Measurements from ENCODE around the gene LIMS1.
"Not testable (repeated sequence)": the region's sequence is repeated elsewhere in the genome, so short reads cannot be mapped to it uniquely, and the experiment has no call there.

LIMS1 gene

DNA sequence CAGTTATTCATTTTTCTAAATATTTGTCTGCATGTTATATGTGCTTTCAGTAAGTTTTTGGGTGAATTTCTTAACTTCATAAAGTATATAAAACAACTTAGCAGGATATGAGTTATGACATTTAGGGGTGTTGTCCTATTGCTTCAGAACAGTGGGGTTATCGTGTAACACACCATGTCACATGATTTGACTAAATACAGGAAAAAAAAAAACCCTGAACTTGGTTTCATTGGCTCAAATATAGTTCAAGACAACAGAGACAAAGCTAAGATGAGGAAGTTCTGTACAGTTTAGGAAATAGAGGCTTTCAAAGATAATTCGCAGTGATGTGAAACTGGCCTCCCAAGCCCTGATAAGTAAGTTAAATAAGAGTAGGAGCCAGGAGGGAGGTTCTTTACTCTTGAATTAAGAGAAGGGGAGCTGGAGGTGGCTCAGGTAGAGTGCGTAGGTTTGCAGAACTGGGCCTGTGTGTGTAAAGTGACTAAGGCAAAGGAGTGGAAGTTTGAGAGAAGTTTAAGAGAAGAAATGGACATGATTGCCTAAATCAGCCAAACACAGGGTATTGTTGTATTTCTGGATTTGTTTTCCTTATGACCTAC lies 53.9 kb downstream of the LIMS1 start:
- peak; percentile 77 to 78 for DNase-seq

DNA sequence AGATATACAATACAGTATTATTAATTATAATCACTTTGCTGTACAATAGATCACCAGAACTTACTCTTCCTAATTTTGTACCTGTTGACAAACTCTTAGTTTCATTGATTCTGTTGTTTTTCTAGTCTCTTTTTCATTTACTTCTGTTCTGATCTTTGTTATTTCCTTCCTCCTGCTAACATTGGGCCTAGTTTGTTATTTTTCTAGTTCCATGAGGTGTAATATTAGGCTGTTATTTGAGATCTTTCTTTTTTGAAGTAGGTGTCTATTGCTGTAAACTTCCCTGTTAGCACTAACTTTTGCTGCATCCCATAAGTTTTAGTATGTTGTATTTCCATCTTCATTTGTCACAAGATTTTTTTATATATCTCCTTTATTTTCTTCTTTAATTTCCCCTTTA lies 55.1 kb downstream of the LIMS1 start:
- DNase-seq: no peak

DNA sequence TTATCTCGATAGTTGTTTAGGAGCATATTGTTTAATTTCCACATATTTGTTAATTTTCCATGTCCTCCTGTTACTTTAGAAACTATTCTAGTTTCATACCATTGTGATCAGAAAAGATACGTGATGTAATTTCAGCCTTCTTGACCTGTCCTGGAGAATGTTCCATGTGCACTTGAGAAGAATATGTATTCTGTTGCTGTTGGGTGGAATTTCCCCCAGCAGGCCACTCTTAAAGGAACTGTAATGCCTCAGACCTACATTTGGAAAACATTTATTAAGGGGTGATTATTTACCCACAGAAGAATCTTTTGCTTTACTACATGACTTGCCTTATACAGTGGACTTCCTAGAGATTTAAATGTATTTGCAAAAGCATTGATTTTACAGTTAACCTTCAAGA lies 55.5 kb downstream of the LIMS1 start:
- DNase-seq: no peak

DNA sequence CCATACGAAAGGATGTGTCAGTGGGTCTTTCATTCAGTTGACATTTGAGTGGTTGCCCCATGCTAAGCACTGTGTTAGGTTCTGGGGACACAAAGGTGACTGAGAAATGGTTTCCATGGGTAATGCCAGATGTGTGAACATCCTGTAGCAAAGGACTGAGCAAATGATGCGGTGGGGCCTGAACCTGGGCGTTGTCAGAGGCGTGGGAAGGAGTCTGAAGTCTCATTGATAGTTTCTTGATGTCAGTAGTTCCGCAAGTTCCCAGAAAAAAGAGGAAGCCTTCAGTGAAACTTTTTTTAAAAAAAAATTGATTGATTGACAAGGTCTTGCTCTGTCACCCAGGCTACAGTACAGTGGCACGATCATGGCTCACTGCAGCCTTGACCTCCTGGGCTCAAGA lies 56.9 kb downstream of the LIMS1 start:
- peak; percentile 16 to 19 for DNase-seq

DNA sequence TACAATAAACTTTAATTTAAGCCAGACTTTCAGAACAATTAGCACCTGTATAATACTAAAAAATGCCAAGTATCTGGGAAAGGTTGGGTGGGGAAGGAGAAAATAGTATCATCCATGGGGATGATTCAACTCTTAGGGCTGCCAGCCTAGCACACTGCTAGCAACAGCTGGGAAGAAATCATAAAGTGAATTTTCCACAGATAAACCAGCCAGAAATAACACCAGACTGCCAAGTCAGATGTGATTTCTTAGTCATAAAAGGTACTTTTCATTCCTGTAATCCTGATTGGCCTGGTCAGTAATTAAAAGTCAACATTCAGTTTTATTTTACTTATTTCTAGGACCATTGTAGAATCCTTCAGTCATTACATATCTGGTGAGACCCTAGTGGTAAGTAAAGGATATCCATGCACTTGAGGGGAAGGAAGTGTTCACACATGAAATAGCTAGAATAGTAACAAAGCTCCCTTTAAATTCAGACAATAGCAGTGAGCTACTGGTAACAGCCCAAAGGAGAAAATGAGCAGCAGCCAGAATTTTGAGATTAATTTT lies 59.4 kb downstream of the LIMS1 start:
- peak; percentile 41 to 42 for DNase-seq

DNA sequence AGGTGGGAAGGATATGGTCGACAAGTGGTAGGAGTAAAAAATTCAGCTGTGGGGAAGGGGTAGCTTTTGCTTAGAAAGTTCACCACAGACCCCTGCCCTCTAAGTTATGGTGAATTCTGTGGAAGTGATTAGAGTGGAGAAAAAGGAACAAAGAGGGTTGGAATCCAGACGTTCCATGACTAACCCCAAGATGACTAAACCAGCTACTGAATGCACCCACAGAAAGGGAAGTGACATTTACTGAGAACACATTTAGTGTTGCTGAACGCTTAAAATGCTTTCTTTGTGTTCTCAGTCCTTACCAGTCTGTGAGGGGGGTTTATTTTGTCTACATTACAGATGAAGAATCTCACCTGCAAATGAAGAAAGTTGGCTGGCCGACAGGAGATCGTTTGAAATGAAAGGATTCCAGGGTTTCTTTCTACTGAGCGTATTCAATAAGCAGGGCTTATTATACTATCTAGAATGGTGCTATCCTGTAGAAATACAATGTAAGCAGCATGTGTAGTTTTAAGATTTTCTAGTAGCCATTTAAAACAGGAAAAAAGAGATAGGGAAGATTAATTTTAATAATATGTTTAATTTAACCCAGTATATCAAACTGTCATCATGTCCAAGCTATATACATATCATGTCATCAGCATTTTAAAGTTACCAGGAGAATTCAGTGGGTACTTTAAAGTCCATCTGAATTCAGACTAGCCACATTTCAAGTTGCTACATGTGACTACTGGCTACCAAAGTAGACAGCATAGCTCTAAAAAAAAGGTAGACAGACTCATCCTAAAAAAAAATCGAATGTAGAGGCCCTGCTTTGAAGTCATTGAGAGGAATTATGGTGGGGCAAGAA lies 60.1 kb downstream of the LIMS1 start:
- DNase-seq: peak; percentile 92 to 94

DNA sequence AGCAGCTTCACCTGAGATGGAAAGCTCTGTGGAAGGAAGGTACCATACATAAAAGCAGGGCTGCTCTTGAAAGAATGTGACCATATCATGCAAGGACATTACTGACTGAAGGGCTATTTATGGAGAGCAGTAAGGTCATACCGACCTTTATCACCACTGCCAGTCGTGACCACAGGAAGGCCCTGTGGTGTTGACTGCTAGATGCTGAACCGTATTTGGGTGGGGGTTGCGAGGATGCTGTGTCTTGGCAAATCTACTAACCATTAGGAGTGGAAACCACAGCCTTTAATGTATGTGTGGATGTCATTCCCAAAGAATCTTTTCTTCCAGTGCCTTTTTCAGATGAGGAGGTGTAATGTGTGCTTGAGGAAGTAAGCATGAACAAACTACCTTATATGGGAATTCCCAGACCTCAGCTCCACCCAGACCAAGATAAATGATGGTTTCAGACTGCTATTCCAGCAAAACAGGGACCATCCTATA lies 60.8 kb downstream of the LIMS1 start:
- peak; percentile 40 to 52 for DNase-seq

DNA sequence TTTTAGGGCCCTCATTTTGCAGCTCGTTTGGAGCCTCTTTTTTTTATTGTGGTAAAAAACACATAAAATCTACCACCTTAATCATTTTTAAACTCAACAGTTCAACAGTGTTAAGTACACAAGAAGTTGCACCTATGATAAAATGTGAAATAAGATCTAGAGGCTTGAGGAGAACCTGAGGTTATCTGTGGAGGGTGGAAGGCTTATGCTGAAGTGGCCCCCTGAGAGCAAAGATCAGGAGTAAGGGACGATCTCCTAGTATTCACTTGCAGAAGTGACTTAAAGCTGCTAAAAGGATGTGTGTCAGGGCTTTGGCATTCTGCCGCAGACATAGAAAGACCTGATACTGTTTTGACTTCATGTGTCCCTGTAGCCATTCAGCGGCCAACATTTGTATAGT lies 61.5 kb downstream of the LIMS1 start:
- DNase-seq: not testable (repeated sequence)

DNA sequence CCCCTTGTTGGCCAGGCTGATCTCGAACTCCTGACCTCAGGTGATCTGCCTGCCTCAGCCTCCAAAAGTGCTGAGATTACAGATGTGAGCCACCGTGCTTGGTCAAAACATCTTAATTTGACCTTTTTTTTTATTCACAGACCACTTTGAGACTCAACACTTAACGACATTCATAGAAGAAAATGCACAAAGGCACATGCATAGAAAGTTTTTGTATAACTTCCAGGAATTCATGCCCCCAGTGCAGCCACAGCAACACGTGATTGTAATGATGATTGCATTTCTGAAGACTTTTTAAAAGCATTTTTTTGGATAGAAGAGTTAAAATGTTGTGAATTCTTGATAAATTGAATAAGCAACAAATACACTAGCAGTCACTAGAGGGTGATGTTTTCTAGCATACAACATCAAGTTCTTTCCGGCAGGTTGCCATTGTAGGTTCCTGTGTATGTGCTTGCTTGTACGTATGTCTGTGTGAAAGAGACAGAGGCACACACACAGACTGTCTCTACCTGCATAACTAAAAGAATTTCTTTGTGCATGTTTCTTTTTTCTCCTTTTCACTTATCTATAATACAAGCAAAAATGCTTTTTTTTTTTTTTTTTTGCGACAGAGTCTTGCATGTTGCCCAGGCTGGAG lies 63.0 kb downstream of the LIMS1 start:
- peak; percentile 16 to 23 for DNase-seq

DNA sequence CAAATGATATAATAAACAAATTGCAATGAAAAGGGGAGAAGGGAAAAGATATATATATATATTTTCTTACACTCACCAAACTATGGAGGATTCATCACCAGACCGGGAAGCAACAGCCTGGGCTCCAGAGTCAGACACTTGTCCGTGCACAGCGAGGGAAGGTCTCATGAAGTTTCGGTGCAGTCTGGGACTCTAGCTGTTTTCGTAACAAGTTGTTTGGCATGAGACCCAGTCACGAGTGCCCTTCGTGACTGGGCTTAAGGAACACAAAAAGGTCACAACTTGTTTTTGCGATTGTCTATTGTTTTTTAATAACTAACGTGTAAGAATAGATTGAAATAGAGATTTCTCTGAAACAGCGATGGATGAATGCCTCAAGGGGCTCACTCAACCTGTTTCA lies 66.9 kb downstream of the LIMS1 start:
- DNase-seq: not testable (repeated sequence)

DNA sequence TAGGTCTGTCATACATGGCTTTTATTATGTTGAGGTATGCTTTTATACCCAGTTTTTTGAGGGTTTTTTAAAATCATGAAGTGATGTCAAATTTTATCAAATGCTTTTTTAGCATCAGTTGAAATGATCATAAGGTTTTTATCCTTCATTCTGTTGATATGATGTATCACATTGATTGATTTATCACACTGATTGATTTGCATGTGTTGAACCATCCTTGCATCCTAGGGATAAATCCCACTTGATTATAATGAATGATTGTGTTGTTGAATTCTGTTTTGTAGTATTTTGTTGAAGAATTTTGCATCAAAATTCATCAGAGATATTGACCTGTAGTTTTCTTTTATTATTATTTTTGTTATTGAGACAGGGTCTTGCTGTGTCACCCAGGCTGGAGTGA lies 68.2 kb downstream of the LIMS1 start:
- no peak for DNase-seq

DNA sequence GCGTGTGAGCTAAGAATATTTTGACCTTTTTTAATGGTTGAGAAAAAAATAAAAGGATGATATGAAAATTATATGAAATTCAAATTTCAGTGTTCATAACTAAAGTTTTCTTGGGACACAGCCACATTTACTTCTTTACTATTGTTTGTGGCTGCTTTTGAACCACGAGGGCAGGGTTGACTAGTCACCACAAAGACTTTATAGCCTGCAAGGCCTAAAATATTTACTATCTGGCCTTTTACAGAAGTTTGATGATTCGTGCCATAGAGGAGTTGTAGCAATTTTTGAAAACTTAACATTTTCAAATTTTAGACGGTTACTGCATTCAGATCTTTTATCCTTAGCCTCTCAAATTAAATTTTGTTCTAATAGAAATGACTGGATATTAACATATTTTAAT lies 69.9 kb downstream of the LIMS1 start:
- peak; percentile 12 to 18 for DNase-seq

DNA sequence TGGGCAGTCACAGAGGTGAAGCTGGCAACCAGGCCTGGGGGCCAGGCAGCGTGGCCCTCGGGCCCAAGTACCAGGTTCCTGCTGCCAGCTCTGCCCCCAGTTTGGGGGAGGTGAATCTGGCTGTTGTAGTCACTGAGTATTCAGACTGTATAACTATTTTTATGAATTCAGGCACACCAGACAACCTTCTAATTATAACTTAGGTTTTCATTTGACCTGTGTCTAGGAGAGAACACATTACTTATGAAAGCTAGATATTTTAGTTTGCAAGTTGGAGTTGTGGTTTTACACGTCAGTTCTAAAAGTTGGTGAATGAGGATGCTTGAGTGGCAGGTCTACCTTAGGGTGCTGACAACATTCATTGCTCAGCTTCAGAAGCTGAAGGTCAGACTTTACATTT lies 71.7 kb downstream of the LIMS1 start:
- no peak for DNase-seq

DNA sequence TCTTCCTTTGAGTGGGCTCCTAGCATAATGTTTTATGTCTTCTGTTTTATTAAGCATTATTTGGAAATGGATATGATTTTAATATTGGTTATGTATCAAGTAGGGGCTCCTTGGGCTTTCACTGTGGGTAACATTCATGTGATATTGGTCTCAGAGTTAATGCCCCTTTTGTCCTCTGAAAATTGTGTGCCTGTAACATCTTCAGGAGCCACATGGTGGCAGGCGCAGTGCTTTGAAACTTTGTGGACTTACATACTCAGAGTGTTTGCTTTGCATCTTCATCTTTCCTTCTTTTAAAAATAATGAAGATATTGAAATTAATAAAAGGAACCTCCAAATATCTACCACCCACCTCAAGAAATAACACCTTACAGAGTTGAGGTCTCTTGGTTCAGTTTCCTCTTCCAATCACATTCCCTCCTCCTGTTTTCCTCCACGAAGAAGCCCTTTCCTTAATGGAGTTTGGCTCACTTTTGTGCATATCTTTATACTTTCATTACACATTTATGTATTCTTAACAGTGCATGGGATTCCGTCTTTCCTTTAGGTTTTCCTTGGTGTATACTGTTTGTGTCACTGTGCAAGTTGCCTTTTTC lies 73.5 kb downstream of the LIMS1 start:
- DNase-seq: peak; percentile 79 to 84

DNA sequence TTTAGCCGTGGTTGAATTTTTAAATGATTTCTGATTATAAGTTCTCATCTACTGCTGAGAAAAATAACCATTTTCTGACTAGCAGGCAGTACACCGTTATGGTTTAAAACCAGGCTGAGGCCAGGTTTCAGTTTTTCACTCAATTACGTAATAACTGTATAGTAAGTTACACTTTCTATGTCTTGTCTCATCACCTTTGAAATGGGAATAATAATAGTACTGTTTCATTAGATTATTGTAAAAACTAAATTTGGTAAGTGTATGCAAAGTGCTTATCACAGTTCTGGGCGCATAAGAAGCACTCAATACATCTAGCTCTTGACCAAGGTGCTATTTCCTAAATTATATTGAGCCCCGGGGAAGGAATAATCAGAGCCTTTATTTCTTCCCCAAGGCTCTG lies 76.8 kb downstream of the LIMS1 start:
- DNase-seq: no peak

DNA sequence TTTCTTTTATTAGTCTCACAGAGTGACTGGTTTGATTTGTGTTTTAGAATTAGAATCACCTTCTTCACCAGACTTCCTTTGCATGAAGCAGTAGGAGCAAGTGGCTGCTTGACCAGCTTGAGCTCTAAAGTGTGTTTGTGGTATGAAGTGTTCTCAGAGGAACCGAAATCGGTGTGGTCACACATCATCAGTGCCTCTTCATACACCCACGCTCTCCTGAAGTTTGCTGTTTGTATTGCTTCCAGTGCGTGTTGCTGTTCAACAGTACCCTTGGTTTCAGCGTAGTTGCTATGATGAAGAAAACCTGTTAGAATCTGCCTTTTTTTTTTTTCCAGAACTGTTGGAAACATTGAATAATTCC lies 77.9 kb downstream of the LIMS1 start:
- DNase-seq: no peak

DNA sequence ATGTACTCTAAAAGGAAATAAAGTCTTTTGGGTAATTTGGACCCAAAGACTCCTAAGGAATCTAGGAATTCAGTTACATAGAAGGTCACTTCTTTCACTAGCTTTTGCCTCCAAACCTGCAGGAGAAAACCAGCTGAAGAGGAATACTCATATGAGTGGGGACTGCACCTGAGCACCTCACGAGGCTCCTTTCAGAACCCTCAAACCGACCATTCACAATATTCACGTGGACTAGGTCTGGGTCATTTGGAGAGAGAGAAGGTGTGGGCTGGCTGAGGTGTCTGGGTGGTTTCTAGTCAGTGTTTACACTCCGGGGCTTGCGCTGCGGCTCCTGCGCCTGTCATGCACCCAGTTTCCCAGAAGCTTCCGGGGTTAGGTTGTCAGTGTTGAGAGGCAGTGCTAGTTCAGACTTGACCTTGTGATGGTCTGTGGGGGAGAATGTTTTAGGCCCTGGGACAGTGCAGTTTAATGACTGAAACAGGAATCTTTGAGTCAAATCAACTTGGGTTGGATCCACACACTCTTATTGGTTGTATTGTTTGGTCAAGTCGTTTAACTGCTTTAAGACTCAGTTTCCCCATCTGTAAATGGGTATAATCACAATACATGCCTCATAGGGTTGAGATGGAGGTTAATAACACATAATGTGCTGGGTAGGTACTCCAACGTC lies 78.4 kb downstream of the LIMS1 start:
- DNase-seq: no peak

DNA sequence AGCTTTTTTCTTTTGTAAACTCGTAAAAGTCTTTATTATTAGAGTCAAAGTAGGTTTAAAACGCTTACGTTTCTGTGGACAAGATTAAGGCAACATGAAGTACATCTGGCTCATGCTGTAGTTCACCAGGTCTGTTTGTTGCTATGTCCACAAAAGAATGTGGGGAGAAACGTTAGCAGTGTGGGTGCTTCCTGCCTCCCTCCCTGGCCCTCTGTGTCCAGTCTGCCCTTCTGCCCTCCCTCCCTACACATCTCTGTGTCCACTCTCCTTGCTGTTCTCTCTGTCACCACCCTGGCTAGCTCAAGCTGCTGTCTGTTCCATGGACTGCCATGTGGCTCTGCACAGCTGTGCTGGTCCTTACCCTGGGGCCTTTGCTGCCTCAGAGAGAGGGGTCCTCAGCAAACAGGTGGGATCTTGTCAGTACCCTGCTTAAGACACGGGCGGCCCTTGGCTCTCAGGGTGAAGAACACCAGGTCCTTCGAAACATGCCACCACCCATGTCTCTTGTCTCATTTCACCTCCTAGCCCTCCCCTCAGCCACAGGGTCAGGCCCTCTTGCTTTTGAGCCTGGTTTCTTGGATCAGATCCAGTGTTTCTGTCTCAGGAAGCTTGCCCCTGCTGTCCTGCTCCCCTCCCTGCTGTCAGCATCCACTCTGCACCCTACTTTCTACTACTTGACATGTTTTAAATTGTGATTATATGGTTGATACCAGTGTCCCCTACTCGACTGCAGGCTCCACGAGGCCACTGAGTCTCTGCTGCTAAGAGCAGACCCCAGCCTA lies 79.2 kb downstream of the LIMS1 start:
- no peak for DNase-seq

DNA sequence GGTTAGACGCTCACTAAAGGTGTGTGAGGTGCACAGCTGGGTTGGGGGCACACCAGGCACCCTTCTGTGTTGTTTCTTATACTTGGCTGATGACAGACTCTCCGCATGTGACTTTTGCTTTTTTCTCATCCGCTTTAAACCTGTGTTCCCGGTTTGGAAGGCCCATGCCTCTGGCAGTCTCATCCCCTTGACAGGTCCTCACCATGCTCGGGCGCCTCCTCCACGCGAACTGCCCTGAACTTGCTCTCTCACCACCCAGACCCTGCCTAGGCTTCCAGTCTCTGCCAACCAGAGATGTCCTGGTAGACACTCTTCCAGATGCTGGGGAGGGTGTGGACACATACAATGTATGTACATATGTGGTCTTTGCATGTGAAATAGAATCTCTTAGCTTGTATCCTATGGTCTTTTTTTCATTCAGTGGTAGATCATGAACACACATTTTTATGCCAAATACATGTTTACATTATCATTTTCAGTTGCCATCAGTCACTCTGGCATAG lies 79.8 kb downstream of the LIMS1 start:
- DNase-seq: no peak

DNA sequence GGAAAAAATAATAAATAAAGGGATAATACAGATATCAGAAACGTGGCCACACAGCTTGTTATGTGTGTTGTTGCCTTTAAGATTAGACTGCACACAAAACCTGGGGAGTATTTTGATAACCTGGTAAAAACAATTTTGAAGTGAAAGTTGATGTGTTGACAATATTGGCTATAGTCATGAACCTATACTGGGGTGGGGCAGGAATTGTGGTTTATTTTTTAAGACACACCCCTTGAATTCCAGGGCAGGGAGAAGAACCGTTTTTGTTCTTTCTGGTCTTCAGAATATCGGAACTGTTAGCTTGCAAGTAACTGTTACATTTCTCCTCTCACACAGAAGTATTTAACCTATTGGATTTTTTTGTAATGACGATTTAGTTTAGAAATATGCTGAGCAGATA lies 80.4 kb downstream of the LIMS1 start:
- no peak for DNase-seq

DNA sequence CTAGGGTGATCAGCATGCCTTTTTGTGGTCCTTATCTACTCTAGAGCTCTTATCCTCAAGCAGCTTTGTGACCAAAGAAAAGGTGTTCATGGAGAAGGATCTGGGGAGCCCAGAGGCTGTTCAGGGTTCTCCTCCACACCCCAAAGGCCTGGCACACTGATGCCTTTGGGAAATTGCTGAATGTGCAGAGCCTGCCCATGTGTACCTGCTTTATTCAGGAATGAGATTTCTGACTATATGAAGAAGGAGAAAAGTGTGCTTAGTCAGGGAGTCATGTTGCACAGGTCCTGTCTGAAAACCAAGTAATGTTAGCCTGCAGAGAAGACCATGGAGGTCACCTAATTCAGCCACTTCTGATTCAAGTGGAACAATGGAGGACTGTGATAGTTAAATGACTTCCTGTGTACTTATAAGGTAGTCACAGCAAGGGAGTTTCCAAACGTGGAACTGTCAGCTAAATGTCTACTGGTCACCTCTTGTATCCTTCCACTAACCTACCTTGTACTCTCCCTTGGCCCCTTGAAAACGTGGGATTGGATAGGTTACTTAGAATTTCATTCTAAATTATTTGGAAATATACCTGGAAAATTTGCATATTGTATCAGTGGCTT lies 81.3 kb downstream of the LIMS1 start:
- no peak for DNase-seq

Data from Kasumi-1 (cell line).